Uterus (tissue), 2 donors: ENCODE measurements around the gene ICAM5.

Experiments used
- POLR2A ChIP-seq, 2 donors: fragments of 450-650 bp; IDR thresholded peaks; one replicate each; pipeline ENCODE4 v1.6.1; 2016; ENCODE audit warnings: antibody characterized with exemption in 2 of 2, mild to moderate bottlenecking in 1 of 2, moderate library complexity in 1 of 2
- TF ChIP-seq, protein P1 (sequence below), 4 experiments: fragments of 200-600 bp in 2 of 4; fragments of 450-650 bp in 2 of 4; sonication (generic) in 2 of 4; IDR thresholded peaks; one replicate each; pipeline ENCODE4 v1.5.1; 2016 to 2019; ENCODE audit warnings: antibody characterized with exemption in 4 of 4, mild to moderate bottlenecking in 2 of 4, moderate library complexity in 1 of 4

GRCh38 chr19:10295305-10295846 lies 5.6 kb downstream of the ICAM5 start:
- TF ChIP-seq, protein P1, sequence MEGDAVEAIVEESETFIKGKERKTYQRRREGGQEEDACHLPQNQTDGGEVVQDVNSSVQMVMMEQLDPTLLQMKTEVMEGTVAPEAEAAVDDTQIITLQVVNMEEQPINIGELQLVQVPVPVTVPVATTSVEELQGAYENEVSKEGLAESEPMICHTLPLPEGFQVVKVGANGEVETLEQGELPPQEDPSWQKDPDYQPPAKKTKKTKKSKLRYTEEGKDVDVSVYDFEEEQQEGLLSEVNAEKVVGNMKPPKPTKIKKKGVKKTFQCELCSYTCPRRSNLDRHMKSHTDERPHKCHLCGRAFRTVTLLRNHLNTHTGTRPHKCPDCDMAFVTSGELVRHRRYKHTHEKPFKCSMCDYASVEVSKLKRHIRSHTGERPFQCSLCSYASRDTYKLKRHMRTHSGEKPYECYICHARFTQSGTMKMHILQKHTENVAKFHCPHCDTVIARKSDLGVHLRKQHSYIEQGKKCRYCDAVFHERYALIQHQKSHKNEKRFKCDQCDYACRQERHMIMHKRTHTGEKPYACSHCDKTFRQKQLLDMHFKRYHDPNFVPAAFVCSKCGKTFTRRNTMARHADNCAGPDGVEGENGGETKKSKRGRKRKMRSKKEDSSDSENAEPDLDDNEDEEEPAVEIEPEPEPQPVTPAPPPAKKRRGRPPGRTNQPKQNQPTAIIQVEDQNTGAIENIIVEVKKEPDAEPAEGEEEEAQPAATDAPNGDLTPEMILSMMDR (IDR thresholded peaks at IDR 0.05), result no peak
- TF ChIP-seq POLR2A (IDR thresholded peaks at IDR 0.05), result no peak
